ENCODE data around the gene LRP1B. TPM values are rescaled to one million over a fixed set of nuclear protein-coding genes. Genes with fewer than 3 reads are reported as not detected.

Gene LRP1B
- polyA plus RNA-seq, 2 of the 4 experiments (the other 2 are of a cell fraction), result 0.03 TPM; not detected in 1

DNA sequence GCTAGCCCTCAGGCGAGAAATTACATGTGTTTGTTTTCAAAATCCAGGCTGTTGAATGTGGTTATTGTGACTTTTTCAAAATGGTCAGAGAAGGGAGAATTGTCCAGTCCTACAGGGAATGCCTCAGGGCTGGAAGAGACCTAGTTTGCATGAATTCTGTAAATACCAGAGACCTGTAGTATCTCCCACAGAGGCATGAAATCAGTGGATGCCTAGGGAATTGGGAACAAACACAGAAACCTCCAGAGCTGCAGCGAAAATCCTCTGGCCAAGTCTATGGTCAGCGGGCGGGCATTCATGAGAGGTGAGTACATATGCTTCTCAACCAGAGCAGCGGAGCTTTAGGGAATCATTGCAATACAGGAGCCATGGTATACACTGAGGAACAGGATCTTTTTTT, 1754.1 kb downstream of the LRP1B start:
- FAIRE-seq (no peak), ATAC-seq (no peak), DNase-seq (ENCODE audit: low read depth in 1 of 2, low spot score in 1 of 2) (no peak)
- ChIA-PET POLR2A (no interaction called here), CTCF (no interaction called here)
- Histone ChIP-seq H3K4me3 (no peak overlapping the region), H3K9me3 (no peaks in the 10 kb centered on the region), H3K4me1 (no peaks in the 10 kb centered on the region), H3K4me2 (no peak overlapping the region), H3K27ac (no peak overlapping the region)
- TF ChIP-seq EHMT2 (IDR thresholded peaks at IDR 0.05; ENCODE audit: low read depth), result no peak
- TF ChIP-seq, protein P1, sequence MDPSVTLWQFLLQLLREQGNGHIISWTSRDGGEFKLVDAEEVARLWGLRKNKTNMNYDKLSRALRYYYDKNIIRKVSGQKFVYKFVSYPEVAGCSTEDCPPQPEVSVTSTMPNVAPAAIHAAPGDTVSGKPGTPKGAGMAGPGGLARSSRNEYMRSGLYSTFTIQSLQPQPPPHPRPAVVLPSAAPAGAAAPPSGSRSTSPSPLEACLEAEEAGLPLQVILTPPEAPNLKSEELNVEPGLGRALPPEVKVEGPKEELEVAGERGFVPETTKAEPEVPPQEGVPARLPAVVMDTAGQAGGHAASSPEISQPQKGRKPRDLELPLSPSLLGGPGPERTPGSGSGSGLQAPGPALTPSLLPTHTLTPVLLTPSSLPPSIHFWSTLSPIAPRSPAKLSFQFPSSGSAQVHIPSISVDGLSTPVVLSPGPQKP (IDR thresholded peaks at IDR 0.05; ENCODE audit: low read depth, low read length), result no peak
- no peak for TF ChIP-seq EP300 (IDR thresholded peaks at IDR 0.05)
- no peak for TF ChIP-seq CBX8 (IDR thresholded peaks at IDR 0.05)
- no peak for TF ChIP-seq ZNF302 (CRISPR knock-in tag; IDR thresholded peaks at IDR 0.05)
- TF ChIP-seq, protein P2, sequence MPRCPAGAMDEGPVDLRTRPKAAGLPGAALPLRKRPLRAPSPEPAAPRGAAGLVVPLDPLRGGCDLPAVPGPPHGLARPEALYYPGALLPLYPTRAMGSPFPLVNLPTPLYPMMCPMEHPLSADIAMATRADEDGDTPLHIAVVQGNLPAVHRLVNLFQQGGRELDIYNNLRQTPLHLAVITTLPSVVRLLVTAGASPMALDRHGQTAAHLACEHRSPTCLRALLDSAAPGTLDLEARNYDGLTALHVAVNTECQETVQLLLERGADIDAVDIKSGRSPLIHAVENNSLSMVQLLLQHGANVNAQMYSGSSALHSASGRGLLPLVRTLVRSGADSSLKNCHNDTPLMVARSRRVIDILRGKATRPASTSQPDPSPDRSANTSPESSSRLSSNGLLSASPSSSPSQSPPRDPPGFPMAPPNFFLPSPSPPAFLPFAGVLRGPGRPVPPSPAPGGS (IDR thresholded peaks at IDR 0.05), result no peak
- TF ChIP-seq POLR2AphosphoS2 (conservative IDR thresholded peaks at IDR 0.05; ENCODE audit: low read length), result no peak
- TF ChIP-seq ESRRA (IDR thresholded peaks at IDR 0.05; ENCODE audit: borderline replicate concordance, low read length), result no peak
- TF ChIP-seq HOXB13 (CRISPR knock-in tag; IDR thresholded peaks at IDR 0.05; ENCODE audit: low read depth), result no peak
- TF ChIP-seq NPAS2 (CRISPR knock-in tag; IDR thresholded peaks at IDR 0.05; ENCODE audit: borderline replicate concordance), result no peak
- TF ChIP-seq HEYL (CRISPR knock-in tag; IDR thresholded peaks at IDR 0.05), result no peak
- TF ChIP-seq NR3C1 (IDR thresholded peaks at IDR 0.05), result no peak
- no peak for TF ChIP-seq PHF8 (IDR thresholded peaks at IDR 0.05; ENCODE audit: borderline replicate concordance, low read depth)
- no peak for TF ChIP-seq REST (IDR thresholded peaks at IDR 0.05)
- TF ChIP-seq SREBF2 (IDR thresholded peaks at IDR 0.05), result no peak
- WGBS (ENCODE audit: missing lambda C conversion rate), result 76% methylated on average over 5 of the region's 5 CpGs

GRCh38 chr2:140363131-140363530, 1767.7 kb downstream of the LRP1B start:
- ATAC-seq (no peak), FAIRE-seq (no peak), DNase-seq (ENCODE audit: low read depth in 1 of 2, low spot score in 1 of 2) (no peak)
- no peaks in the 10 kb centered on the region for H3K4me1 ChIP-seq
- no peak overlapping the region for H3K4me3 ChIP-seq
- no peaks in the 10 kb centered on the region for H3K9me3 ChIP-seq
- H3K27ac ChIP-seq, result no peak overlapping the region
- ChIA-PET CTCF (no interaction called here), POLR2A (no interaction called here)
- TF ChIP-seq SMC3 (IDR thresholded peaks at IDR 0.05), result no peak
- TF ChIP-seq PHF8 (IDR thresholded peaks at IDR 0.05; ENCODE audit: borderline replicate concordance, low read depth), result no peak
- TF ChIP-seq GATA3 (IDR thresholded peaks at IDR 0.05; ENCODE audit: borderline replicate concordance), result no peak
- TF ChIP-seq JUN (IDR thresholded peaks at IDR 0.05), result no peak
- no peak for TF ChIP-seq MAFK (IDR thresholded peaks at IDR 0.05; ENCODE audit: partially characterized antibody)
- TF ChIP-seq TFCP2L1 (CRISPR knock-in tag; IDR thresholded peaks at IDR 0.05), result no peak
- no peak for TF ChIP-seq FOSL2 (IDR thresholded peaks at IDR 0.05)
- TF ChIP-seq FOSL2 (CRISPR knock-in tag; IDR thresholded peaks at IDR 0.05), result no peak
- TF ChIP-seq ESRRA (IDR thresholded peaks at IDR 0.05; ENCODE audit: borderline replicate concordance, low read length), result no peak
- TF ChIP-seq ZC3H11A (IDR thresholded peaks at IDR 0.05), result no peak
- no peak for TF ChIP-seq SREBF2 (IDR thresholded peaks at IDR 0.05)
- TF ChIP-seq HDAC2 (IDR thresholded peaks at IDR 0.05), result no peak
- TF ChIP-seq CBX2 (IDR thresholded peaks at IDR 0.05; ENCODE audit: borderline replicate concordance, low read depth), result no peak
- TF ChIP-seq ZFP36 (IDR thresholded peaks at IDR 0.05; ENCODE audit: borderline replicate concordance, partially characterized antibody), result no peak
- no peak for TF ChIP-seq ATOH8 (CRISPR knock-in tag; IDR thresholded peaks at IDR 0.05; ENCODE audit: low read depth)
- no peak overlapping the region for H3K4me2 ChIP-seq
- WGBS (ENCODE audit: missing lambda C conversion rate), result 58% methylated on average over 1 of the region's 1 CpG

All from A549 (cell line).